GM18867 (cell line): ENCODE data around the gene SMTNL1.

Experiments
- ATAC-seq: cut with Tn5 transposase; IDR thresholded peaks from one replicate; pipeline ENCODE4 v1.9.1; 2021; ENCODE audit warnings: mild to moderate bottlenecking, moderate library complexity; ENCODE audit not compliant: unreplicated experiment

Gene SMTNL1

DNA sequence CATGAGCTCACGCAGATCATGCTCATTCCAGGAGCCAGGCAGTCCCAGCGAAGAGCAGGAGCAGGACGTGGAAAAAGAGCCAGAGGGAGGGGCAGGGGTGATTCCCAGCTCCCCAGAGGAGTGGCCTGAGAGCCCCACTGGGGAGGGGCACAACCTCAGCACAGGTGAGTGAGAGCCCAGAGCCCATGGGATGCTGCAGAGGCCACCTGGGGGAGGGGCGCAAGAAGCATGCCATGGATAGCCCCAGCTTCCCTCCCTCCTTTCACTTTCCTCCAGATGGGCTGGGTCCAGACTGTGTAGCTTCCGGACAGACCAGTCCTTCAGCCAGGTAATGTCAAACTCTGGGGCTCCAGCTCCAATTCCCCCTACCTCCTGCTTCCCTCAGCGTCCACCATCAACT is 6.2 kb downstream of the SMTNL1 start:
- ATAC-seq: no peak

DNA sequence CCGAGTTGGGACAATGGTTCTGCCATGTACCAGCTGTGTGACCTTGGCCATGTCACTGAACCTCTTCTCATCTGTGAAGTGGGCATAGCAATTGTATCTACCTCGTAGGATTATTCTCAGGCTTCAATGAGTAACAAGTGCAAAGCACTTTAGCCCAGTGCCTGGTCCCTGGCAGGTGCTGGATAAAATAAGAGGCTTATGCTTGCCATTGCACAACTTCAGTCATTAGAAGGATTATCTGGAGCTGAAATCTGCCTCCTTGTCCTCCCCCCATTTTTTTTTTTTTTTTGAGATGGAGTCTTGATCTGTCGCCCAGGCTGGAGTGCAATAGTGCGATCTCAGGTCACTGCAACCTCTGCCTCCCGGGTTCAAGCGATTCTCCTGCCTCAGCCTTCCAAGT is 7.2 kb downstream of the SMTNL1 start:
- ATAC-seq: no peak

DNA sequence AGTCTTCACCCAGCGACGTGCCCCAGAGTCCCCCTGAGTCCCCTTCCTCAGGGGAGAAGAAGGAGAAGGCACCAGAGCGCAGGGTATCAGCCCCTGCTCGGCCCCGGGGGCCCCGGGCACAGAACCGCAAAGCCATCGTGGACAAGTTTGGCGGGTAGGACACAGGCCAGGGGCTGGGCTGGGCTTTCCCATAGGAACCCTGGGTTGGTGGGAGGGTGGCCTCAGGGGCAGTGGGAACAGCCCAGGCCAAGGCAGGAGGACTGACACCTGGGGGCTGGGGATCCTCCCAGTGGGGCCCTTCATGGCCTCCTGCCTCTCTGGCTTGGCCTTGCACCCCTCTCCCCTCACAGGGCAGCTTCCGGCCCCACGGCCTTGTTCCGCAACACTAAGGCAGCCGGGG is 8.5 kb downstream of the SMTNL1 start:
- ATAC-seq: no peak

DNA sequence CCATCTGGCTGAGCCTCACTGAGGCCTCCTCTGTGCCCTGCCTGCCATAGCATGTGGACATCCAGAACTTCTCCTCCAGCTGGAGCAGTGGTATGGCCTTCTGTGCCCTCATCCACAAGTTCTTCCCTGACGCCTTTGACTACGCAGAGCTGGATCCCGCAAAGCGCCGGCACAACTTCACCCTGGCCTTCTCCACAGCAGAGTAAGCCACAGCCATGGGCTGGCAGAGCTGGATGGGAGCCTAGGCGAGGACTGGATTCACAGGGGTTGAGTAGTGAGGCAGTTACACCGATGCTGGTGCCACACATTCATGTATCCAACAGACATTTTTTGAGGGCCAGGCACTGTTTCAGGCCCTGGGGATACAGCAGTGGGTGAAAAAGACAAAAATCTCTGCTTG is 9.1 kb downstream of the SMTNL1 start:
- no peak for ATAC-seq

DNA sequence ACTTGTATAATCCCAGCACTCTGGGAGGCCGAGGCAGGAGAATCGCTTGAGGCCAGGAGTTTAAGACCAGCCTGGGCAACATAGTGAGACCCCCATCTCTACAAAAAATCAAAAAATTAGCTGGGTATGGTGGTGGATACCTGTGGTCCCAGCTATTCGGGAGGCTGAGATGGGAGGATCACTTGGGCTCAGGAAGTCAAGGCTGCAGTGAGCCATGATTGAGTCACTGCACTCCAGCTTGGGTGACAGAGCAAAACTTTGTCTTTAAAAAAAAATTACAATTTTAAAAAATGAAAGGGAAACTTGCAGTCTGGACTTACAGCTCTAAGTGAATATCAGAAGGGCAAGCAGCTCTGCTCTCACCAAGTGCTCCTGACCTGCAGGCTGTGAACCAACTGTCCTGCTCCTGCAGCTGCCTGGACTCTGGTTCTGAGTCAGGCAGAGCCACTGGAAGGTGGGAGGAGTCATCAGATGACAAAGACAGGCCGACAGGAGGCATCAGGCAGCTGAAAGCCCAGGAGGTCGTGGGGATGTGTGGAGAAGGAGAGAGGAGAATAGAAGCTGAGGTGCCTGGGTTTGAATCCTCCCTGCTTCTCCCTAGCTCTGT is 9.6 kb downstream of the SMTNL1 start:
- peak; percentile 54 for ATAC-seq

DNA sequence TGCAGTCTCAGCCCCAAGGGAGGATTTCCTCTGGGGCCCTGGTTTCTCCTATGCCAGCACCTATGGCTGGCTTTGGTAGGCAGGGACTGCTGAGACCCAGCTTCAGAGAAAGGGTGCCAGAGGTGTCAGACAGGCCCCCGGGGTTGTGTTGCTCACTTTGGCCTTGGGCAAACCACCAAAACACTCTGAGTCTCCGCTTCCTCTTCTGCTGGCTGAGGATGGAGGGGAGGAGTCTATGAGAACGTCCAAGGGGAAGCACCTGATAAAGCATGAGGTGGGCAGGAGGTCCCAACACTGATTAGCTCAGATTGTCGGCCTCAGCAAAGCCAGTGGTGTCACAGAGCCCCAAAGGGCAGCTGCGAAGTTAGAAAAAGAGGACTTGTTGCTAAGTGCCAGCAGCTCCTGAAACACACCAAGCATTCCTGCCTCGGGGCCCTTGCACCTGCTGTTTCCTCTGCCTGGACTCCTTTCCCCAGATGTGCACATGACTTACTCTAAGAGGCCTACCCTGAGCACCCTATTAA is 10.5 kb downstream of the SMTNL1 start:
- peak; percentile 82 for ATAC-seq

DNA sequence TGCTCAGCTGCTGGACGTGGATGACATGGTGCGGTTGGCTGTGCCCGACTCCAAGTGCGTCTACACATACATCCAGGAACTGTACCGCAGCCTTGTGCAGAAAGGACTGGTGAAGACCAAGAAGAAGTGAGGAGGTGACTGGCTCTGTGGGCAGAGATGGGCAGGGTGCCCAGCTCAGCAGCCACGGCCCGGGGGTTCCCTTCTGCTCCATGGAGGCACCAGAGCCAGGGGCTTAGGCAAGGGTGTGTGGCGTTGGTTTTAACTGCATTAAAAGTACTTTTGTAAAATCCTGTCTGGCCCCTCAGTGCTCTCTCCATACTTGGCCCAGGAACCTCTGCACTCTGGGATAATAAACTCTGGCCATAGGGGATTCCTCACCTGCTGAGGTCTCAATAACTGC is 12.6 kb downstream of the SMTNL1 start:
- ATAC-seq: no peak

DNA sequence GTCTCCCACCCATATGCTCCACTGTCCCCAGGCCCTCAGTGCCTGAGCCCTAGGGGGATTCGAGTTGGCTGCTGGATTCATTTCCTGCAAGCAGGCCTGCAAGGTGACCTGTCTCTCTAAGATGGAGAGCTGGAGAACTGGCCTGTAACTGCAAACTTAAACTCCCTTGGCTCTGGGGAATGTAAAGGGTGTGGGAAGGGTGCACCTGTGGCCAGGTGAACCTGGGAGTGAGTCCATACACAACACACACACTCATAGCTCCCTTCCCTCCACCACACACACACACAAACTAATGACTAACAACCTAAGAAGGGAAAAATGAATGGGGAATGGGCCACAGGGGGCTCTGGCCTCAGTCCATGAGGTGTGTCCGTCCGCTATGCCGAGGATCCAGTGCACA is 14.5 kb downstream of the SMTNL1 start:
- ATAC-seq: no peak

DNA sequence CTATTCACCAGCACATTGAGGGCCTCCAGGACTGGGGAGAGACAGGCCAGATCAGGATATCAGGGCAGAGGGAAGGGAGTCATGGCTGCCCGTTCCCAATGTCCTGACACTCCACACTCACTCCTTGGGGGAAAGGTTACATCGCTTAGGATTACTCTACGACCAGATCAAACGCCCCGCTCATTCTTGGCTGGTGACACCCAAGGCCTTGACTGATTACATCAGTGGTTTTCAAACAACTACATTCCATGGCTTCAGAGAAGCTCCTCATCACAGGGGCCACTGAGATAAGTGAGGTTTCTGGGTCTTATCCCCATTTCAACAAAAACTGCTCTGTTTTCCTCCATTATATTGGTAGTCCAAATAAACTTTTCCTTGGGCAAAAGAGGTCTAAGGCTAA is 15.1 kb downstream of the SMTNL1 start:
- no peak for ATAC-seq

DNA sequence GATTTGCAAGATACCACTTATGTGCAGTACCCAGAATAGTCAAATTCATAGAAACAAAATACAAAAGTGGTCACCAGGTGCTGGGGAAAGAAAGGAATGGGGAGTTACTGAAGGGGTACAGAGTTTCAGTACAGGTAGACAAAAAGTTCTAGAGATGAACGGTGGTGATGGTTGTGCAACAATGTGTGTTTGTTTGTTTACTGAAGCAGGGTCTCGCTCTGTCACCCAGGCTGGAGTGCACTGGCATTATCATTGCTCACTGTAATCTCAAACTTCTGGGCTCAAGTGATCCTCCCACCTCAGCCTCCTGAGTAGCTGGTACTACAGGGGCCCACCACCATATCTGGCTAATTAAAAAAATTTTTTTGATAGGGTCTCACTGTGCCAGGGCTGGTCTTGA is 18.0 kb downstream of the SMTNL1 start:
- no peak for ATAC-seq

DNA sequence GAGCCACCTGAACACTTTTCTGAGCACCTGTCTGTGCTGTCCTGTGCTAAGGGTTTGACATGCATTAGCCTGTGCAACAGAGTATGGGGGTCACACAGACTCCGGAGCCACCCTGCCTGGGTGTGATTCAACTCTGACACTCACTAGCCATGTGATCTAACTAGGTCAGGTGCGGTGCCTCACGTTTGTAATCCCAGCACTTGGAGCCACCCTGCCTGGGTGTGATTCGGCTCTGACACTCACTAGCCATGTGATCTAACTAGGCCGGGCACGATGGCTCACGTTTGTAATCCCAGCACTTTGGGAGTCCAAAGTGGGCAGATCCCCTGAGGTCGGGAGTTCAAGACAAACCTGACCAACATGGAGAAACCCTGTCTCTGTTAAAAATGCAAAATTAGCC is 18.6 kb downstream of the SMTNL1 start:
- no peak for ATAC-seq

DNA sequence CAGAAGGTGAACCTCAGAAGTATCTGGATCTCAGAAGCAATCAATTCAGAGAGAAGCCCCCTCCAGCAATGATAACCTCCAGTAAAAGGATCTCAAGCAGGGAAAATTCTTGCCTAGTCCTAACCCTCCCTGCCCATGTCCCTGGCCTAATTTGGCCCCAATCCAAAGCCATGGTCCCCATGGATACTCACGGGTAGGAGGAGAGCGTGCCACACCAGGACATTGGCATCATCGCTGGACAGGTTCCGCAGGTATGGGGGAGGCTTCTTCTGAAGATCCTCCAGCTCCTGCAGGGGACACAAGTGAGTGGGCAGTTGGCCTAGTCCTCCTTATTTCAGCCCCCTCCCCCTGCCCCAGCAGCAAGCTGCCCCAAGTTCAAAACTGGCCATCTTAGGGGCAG is 22.8 kb downstream of the SMTNL1 start:
- ATAC-seq: no peak

DNA sequence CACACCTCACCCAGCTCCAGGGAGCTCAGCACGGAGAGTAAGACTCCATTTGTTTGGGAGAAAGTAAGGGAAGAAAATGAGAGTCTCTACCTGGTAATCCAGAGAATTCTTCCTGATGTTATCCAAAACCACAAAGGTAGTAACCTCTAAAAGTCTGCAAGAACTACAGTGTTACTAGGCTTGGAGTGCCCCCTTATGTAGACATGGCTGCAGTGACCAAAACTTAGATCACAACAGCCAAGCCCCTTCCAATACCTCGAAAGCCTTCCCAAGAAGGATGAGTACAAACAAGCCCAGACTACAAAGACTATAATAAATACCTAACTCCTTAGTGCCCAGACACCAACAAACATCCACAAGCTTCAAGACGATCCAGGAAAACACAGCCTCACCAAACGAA is 25.2 kb downstream of the SMTNL1 start:
- ATAC-seq: no peak

DNA sequence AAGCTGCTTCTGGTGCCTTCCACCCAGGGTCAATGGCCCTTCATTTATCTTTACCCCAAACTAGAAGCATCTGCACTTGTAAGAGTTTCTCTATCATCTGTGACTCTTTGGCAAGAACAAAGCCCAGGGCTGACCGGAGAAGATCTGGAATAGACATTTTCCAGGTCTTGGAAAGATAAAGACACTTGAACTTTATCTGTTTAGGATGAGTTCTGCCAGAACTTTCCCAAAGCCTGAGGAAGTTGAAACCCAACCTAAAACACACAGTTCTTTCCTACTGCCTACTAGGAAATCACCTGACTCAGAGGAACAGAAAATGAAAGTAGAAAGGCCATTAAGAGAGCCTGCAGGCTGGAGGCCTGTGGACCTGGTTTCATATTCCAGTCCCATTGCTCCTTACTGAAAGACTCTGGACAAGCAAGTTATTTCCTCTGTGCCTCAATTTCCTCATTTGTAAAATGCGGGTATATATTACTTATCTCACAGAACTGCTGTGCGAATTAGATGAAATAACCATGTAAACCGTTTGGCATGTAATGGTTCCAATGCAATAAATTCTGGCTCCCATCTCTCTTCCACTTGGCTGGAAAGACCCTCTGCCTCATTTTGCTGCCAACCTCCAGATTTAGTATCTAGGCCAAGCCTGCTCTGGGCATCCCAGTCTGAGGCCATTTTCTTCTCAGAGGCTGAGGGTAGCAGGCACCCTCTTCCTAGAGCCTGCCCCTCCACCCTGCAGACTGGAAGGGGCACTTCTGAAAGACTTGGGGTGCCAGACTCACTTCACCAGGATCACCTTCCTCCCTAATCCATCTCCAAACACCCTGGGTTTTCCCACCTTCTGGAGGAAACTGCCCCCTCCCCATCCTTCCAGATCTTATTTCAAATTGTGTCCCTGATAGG is 28.9 kb downstream of the SMTNL1 start:
- ATAC-seq: peak; percentile 71

DNA sequence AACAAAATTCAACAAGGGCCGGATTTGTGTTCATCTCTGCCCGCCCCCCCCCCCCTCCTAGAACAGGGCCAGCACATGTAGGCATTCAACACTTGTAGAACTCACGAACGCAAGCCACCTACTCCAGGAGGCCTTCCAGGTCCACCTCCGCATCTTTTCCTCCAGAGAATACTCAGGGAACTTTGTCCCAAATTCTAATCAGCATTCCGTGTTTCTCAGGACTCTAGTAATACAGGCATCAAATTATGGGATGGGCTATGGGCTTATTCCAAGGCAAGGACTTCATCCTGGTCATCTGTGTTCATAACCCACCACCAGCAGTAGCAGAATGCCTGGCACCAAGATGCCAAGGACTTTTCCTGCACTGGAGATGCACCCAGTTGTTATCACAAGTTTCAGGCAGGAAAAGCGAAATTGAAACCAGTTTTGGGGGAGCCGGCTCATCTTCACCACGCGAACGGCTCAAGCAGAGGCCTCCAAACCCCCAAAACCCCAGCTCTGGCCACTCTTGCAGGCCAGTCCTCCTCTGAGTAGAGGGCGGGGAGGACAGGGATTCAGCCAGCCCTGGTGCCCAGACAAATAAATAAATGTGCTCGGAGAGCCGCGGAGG is 29.6 kb downstream of the SMTNL1 start:
- ATAC-seq: peak; percentile 15

DNA sequence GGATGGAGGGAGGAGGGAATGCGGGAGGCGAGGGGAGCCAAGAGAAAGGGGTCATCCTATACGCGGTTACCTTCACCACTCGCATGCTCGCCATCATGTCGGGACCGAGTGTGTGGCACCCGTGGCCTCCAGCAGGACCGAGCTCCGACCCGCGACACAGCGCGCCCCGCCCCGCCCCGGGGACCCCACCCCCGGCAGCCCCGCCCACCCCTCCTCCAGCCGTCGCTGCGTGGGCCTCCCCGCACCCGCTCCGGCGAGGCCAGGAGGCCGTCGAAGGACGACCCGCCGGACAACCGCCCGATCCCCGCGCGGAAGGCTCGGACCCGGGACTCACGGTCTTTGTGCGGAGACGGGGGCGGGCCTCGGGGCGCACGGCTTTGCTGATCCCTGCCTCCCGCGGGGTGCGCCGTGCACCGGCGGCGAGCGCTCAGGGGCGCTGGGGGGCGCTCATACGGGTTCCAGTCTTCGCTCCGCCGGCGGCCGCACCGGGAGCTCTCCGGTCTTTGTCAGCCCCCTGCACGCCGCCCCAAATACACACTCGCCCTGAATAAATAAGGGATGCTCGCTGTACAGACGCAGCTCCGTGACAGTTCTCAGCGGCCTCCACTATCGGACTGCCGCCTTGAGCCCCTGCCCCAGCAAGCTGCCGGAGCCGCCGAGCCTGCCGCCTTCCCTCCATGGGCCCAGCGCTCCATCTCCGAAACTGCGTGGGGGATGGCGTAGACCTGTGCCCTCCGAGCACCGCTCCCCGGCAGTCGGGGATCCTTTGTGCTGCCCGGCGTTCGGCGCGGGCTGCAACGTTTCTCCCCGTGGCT is 30.3 kb downstream of the SMTNL1 start, which contains the start of gene UBE2L6:
Gene UBE2L6, minus strand, starts transcription at position 158 of the 815 bp plus-strand sequence. Its CDS starts 61 bp downstream, at position 97.
- peak; percentile 68 for ATAC-seq

DNA sequence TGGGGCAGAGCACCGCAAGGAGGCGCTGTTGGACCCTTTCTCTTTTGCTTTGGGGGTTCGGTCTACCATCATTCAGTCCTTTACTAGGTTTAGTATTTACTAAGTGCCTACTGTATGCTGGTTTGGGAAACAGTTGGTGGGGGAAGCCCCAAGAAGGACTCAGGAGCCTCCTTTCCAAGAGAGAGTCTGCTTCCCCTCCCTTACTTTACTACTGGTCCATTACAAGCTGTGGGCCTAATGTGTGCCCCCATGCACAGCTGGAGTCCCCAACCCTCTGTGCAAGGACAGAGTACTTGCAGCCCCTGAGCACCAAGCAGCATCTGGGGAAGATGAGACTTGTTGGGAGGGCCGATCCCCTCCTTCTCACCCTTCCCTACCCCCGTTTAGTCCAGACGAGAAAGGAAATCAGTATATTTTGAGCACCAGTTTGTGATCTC is 31.0 kb downstream of the SMTNL1 start:
- ATAC-seq: no peak

DNA sequence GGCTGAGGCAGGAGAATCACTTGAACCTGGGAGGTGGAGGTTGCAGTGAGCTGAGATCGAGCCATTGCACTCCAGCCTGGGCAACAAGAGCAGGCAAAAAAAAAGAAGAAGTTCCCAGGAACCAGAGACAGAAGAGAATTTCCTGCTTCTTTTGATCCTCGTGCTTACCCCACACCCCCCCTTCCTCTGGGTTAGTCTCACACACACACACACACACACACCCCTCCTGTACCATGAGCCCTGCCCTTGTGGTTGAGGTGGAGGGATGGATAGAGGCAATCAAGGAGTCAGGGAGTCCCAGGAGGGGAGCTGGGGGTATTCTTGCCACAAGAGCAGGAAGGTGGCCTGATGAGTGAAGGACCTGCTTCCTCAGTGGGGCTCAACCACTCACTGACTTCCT is 34.2 kb downstream of the SMTNL1 start:
- ATAC-seq: no peak

DNA sequence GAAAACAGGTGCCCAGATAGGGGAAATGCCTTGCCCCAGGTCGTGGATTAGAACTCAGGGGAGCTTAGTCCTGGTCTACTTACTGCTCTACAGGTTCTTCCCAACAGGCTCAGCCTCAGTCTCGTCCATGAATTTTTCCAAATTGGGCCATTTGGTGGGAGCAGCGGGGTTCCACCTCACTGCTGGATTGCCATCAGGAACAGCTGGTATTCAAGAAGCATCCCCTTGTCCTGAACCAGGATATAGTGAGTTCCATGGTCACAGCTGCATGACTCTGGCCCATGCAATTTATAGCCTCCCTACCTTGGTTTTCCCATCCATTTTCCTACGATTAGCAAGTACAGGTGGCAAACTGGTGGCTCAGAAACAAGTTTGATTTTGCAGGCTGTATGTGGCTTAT is 36.7 kb downstream of the SMTNL1 start:
- ATAC-seq: no peak

DNA sequence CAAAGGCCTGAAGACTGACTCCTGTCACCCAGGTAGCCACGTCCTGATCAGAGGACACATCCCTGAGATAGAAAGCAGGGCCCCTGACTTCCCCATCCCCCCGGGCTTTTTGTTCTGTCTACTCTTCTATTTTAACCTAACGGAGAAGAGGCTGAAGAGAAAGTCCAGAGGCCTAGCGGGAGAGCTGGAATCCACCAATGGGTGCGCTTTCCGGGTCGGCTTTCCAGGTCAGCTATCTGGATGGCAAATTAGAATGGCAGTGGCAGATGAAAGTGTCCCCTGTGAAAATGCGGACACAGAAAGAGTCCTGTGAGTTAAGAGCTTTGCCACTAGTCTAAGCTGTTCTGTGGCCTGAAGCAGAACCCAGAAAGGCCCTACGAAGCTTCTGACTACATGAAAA is 46.9 kb downstream of the SMTNL1 start:
- no peak for ATAC-seq

DNA sequence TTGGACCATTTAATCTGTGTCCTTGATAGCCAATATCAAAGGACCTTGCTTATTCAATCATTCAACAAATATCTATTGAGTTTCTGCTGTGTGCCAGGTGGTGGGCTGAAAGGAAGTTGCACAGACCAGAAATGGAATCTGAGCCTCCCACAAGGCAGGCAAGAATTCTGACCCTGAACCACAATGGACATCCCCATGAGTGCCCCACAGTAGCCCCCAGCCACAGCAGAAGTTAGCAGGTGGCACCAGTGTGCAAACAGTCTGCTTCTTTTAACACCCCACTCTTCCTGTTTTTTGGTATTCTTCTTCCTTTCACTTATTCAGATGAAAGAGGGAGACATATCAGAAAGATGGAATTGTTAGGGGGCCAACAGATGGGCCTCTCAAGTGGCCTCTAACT is 47.9 kb downstream of the SMTNL1 start:
- ATAC-seq: no peak
